ENCODE results near the gene AFG1L.
"Not testable (repeated sequence)": the region's sequence is repeated elsewhere in the genome, so short reads cannot be mapped to it uniquely, and the experiment has no call there.

- not testable (repeated sequence) for TF ChIP-seq CTCF, POLR2A, EP300 (IDR thresholded peaks at IDR 0.05)
These were observed 266.4 kb downstream of the AFG1L start for GRCh38 chr6:108561309-108561647.
